Activated T-cell treated with anti-CD3 and anti-CD28 coated beads for 24 hours (primary cell): Measurements from ENCODE around the gene SEPTIN10.
A peak's percentile ranks its signal among the peaks of the same experiment; 100 is the strongest.

ENCODE experiments used
- DNase-seq: peaks from one replicate; pipeline ENCODE4 v3.0.0-alpha.2; 2020; ENCODE audit warnings: low read depth

Gene SEPTIN10

DNA sequence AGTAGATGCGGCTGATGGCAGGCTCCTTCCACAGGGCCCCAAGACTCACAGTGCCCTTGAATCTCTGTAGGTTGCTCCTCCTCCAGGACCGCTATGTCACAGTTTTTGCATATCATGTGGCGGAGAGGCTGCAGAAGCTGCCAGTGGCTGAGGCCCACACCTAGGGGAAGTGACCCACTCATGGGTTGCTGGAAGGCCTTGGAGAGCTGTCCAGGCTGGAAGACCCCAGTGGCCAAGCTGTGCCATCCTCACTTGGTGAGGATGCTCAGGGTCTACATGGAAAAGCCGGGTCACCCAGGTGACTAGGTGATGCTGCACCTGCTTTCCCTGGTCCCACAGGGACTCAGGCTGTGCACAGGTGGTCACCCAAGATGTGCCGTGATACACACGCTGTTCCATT is 90.6 kb downstream of the SEPTIN10 start:
- no peak for DNase-seq

DNA sequence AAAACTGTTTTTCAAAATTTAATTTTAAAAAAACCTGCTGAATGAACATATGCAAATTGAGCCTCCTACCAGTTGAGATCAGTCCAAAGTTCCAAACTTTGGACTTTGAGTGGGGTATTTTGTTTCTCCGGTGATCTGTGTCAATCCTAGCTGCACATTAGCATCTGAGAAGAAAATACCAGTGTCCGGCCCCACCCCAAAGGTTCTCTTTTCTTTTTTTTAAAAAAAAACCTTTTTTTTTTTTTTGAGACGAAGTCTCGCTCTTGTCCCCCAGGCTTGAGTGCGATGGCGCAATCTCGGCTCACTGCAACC is 91.7 kb downstream of the SEPTIN10 start:
- no peak for DNase-seq

DNA sequence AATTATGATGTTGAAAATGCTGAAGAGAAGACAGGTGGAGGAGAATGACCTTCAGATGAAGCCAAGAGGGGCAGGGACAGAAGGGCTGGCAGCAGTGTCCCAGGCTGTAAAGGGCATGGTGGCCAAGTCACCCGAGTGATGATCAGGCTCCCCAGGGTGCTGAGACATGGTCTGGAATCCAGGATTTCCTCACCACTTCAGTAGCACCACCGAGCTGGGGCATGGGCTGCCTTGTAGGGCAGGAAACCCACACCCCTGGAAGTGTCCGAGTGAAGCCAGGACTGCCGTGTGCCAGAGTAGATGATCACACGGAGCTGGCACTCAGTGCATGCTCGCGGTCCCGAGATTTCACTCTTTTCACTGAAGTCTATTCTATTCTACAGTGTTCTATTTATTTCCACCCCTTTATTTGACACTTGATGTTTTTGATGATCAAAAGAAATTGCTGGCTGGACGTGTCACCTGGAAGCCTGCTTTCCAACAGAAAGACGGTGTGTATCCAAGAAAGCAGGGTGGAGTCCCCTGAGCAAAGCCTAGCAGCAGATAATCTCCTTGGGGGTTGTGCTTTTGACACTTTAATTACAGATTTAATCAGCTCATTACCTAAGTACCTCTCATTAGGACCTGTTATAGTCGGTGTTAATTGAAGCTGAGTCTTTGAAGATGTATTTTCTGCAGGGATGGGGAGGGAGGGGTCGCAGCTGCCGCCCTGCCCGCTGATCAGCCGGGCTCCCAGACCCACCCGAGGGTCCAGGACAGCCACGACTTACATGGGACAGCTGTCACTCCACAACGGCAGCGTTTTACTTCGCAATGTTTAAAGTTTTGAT is 92.3 kb downstream of the SEPTIN10 start:
- no peak for DNase-seq

DNA sequence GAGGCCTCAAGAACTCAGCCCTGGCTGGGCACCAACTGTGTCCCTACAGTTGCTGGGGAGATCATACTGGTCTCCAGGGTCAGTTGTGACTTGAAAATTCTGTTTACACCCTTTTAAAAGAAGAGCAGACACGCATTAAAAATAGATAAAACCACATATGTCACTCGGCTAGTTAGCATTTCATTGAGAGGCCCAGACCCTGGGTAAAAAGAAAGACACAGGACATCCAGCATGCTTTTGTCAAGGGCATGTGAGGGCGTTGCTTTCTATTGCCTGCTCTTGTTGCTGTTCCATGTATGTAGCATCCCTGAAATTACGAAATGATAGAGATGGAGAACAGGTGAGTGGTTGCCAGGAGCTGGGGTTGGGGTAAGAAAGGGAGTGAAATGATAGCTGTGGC is 94.3 kb downstream of the SEPTIN10 start:
- DNase-seq, result no peak

DNA sequence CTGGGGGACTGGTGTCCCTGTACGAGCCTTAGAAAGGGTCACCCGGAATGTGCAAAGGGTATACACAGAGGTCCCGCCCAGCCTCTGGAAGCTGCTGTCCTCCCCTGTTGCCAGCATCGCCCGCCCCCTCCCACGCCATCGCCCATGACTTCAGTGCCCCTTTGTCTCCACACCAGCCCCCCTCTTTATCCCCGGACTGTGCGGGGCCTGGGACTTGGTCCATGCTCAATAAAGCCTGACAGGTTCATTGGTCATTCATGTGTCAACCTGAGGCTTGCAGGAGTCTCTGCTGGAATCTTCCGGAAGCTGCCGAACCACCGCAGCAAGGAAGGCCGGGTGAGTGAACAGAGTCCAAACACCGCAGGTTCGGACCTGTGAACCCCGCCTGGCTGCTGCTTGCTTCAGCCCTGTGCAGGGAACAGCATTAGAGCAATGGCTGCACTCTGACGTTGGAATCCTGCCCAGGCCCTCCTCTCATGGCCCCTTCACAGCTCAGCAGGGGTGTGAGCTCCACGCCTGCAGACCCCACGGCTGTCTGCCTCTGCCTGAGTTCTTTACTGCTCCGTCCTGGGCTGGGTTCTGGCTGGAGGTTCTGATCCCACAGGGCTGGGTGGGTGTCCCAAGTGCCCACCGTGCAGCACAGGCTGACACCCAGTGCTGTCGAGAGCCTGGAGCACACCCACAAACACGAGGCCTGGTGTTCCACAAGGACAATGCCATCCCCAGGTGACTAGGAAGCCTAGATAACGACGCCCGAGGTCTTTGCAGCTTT is 96.5 kb downstream of the SEPTIN10 start:
- no peak for DNase-seq

DNA sequence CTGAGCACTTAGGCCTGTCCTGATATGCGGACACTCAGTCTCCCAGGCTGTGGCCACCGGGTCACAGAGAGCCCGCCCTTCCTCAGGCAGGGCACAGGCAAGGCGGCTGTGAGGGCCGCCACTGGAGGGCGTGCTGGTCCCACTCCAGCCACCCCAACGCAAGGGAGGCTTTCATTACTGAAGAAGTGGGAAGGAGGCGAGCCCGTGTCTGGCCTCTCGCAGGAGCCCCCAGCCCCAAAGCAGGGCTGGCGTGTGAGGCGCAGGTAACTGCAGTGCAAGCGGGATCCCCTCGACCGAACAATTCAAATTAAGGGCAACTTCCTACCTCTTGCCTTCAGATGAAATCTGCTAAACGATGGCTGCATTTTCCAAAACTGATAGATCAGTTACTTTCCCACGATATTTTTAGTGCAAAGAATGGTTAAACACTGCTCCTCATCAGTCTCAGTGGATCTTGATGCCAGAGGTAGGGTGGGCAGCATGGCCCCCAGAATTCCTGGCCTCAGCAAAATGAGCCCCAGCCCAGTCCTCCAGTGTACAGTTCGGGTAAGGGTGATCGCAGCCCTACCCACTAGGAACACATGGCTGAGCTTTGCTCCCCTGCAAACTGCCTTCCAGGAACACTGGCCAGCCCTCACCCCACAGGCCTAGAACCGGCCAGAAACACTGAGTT is 97.2 kb downstream of the SEPTIN10 start:
- DNase-seq, result no peak

DNA sequence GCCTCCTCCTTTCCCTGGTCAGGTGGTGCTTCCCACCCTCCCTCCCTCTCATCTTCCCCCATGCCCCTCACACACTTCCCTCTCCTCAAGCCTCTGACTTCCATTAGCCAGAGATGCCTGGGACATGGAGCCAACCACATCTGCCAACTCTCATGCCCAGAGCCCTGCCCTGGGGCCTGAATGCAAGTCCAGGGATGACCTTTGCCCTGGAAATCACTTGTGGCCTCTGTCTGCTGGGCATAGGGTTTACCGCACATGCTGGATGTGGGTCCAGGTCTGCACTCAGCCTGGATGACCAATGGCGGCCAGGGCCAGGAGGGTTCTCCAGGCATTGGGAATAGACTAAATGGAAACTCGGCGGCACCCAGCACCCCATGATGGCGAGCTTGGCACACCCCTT is 98.9 kb downstream of the SEPTIN10 start:
- DNase-seq, result no peak

DNA sequence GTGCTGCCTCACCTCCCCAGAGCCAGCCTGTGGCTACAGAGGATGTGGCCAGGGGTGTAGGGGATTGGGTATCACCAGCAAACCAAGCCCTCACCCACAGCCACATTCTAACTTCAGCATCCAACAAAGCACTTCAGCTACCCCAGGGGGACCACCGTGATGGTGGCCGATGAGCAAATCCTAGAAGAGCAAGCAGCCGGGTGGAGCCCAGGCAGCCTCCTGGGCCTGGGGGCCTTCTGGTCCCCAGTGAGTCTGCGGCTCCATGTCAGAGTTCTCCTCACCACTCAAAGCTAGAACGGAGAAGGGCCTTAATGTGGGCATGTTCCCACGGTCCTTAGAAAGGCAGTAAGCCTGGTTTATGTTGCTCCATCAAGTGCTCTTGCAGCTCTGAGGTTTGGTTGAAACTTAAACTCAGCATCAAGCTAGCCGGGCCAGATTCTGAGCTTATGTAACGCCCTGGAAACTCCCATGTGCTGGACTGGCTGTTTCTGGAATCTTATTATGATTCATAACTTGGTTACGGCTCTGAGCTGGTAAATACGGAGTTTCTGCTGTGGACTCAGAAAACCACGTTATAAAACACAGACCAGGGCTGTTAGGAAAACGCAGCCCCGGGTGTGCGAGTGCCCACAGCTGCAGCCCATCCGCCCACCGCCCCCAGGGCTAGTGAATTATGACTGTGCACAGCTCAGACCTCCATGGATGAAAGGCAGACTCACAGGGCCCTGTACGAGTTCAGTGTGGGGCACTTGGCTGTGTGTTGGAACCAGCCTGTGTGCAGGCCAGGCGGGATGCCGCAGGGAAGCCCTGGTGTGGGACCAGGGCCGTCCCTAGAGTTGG is 99.8 kb downstream of the SEPTIN10 start:
- no peak for DNase-seq

DNA sequence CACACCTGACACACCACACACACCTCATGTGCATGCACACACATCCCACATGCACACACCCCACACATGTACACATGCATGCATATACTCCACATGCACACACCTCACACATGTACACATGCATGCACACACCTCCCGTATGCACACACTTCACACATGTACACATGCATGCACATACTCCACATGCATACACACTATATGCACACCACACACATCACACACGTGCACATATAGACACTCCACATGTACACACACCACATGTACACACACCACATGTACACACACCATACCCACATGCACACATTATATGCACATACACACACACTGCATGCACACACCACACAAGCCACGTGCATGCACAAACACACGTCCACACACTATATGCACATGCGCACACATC is 100.5 kb downstream of the SEPTIN10 start:
- no peak for DNase-seq

DNA sequence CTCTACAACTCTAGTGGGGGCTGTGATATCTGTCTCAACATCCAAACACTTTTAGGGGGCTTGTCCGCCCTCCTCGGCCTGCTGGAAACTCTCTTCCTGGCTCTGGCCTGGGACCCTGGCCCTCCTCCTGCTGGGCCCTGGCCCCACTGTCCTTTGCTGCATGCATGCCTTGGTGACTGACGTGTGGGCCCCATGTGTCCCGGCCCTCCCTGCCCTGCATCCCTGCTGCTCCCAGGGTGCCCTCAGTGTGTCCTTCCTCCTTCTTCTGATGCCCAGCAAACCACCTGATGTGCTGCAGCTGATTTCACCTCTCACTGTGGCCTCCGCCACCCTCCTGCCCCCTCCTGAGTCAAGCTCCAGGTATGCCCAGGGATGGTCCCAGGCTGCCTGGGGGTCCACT is 101.7 kb downstream of the SEPTIN10 start:
- no peak for DNase-seq

DNA sequence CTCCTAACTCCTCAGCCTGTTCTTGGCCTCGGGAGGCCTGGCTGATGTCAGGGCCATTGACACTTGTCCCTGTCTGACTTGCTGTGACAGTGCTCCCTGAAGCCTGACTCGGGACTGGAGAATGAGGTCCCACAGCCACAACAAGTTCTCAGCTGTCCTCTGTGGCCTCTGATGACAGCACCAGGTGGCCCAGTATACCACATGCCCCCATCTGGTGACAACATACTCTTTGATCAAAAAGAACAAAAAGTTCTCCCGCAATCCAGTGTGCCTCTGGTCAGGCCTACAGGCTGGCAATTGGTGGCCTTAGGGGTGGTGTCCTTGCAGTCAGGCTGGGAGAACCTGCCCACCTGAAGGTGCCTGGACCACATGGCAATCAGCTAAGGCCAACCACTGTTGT is 102.6 kb downstream of the SEPTIN10 start:
- DNase-seq, result no peak

DNA sequence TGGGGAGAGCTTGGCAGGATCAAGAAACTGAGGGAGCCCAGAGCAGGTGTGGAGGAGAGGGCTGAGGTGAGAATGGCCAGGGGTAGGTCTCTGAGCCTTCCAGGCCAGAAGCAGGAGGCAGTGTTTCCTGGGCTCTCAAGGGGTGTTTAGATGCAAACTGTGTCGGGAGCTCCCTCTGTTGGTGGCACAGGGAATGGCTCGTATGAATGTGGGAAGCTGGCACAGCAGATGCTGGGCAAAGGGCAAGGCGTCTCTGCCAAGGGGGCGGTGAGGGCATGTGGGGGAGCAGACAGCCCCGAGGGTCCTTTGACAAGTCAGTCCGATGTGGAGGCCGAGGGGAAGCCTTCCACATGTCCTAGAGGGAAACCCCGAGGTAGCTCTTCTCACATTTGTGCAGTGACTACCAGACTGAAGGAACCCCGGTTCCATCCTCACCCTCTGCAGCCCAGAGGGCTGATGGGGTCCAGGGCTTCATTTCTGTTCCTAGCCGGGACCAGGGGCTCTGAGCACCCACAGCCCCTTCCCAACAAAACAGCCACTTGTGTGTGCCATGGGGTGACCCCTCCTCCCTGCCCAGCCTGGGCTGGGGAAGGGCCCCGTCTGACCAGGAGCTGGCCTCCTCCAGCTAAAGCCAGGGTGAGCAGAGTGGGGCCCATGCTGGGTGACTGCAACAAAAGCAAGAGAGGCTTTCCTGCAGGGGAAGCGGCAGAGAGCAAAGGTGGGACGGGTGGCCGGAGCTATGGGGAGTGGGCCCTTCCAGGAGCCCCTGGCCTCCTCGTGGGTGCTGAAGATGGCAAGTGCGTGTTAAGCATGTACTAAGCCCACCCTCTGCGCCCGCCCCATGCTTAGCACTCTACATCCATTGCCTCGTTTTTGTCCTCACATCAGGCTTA is 103.4 kb downstream of the SEPTIN10 start:
- DNase-seq, result peak; percentile 69

DNA sequence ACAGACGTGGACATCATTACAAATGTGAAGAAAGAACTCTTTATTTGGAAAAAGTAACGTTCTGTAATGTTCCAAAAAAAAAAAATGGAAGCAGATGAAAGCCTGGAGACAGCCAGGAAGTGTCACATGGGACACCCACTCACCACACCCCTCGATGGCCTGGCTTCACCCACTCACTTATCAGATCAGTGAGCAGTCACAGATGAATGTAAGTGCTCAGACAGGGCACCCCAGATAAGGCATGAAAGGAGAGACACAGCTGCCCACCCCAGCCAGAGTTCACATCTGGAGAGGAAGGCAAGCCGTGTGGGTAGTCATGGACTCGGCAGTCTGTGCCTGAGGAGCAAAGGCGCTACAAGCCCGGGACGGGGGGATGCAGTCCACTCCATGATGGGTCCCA is 105.2 kb downstream of the SEPTIN10 start:
- no peak for DNase-seq

DNA sequence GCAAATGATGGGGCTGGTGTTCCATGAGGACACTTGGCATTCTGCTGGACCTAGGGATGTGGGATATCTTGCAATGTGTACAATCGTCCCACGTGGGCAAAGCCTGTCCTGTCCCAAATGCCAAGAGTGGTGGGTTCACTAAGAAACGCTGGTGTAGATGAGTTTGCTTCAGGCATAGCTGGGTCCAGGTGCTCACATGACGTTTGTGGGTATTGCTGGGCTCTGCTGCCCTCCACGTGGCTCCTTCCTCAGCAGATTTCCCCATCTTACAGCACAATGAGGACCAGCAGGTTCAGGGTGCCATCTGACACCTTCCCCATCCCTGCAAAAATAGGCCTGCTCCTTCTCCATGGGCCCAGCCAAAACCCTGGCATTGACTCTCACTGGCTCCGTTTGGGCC is 105.9 kb downstream of the SEPTIN10 start:
- no peak for DNase-seq

DNA sequence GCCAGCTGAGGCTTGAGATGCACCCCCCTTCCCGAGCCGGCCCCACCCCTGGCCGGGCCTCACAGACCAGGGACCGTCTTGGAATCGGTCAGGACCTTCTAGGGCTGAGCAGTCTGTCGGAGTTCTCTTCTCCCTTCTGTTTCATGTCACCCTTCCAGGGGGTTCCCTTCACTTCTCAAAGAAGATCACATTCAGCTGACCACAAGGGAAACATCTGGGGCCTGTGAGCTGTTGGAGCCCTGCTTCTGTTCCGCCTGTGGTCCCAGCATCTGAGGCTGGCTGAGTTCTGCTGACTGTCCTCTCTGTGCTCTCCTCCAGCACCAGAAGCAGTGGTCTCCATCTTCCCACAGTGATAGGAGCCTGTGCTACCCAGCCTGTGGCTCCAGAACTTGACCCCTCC is 106.5 kb downstream of the SEPTIN10 start:
- DNase-seq, result no peak

DNA sequence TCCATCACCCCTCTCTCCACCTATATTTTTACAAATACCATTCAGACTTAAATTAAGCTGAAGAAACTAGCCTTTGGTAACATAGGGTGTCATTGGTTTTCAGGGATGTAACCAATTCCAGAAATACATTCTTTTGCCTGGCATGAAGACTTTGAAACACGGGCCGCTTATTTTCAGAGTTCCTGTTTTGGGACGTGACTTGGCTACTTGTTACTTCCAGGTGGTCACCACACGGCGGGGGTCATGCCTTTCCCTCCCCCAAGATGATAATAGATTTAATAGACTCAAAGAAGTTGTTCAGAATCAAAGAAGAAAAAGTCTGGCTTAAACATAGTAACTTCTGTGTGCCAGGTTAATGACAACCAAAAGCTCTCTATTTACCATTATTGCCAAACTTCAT is 110.6 kb downstream of the SEPTIN10 start:
- DNase-seq, result no peak

DNA sequence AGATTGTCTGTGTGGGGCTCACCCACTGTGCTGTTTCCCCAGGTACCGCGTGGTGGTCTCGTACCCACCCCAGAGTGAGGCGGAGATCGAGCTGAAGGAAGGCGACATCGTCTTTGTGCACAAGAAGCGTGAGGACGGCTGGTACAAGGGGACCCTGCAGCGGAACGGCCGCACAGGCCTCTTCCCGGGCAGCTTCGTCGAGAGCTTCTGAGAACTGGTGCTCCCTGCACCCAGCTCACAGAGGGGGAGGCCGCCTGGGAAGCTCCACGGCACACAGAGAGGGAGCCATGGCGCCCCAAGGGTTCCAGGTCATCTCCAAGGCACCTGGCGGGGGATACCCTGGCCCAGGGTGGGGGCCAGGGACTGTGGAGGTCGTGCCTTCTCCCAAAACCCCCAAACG is 112.3 kb downstream of the SEPTIN10 start:
- no peak for DNase-seq

DNA sequence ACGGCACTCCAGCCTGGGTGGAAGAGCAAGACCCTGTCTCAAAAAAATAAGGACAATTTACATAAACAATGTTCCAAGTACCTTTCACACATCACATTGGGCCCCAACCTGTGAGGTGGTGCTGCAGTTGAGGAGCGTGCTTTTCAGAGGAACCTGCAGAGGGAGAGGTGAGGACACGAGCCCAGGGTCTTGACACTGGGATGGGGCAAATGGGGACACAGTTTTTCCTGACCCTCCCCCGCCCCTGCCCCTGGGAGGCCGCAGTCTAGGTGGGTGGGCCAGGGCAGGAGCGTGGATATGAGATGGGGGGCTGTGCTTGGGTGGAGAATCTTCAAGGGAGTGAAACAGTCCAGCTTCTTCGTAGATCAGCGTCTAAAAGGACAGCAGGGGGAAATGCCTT is 112.9 kb downstream of the SEPTIN10 start:
- no peak for DNase-seq

DNA sequence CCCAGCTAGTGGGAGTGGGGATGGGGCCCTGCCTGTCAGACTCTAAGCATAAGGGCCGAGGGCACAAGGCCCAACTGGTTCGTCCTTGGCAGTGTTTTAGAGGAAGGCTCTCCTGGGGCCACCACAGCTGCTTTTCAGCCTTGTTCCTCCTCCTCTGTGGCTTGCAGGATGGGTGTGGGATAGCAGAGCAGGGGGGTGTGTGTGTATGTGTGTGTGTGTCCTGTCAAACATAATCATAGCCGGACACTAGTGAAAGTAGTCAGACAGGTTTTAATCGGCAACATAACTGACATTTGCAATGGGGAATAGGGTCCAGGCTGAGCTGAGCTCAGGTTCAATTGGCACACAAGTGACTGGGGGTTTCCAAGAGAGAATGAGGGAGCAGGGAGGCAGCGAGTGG is 114.2 kb downstream of the SEPTIN10 start:
- no peak for DNase-seq

DNA sequence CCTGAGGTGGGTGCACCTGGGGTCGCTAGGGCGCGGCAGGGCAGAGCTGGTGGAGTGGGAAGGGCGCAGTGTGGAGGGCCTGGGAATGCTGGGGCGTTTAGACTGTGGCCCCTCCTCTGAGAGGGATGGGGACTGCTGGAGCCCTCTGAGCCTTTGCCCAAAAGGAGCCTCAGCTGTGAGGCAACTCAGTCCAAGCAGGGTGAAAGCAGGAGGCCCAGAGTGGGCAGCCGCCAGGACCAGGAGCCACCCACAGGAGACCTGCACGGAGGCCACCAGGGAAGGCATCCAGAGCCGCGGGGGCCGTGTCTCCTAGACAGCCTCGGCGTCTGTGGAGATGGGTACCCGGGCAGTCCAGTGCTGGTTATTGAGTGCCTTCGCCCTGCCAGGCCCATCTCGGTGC is 114.9 kb downstream of the SEPTIN10 start:
- no peak for DNase-seq
